ENCODE measurements around the gene RASA2. TPM values are rescaled to one million over a fixed set of nuclear protein-coding genes. Genes with fewer than 3 reads are reported as not detected.

The RASA2 gene
- total RNA-seq, 4 donors from 2014 or later = 10.6 to 15.5 (median 14.8) TPM

DNA sequence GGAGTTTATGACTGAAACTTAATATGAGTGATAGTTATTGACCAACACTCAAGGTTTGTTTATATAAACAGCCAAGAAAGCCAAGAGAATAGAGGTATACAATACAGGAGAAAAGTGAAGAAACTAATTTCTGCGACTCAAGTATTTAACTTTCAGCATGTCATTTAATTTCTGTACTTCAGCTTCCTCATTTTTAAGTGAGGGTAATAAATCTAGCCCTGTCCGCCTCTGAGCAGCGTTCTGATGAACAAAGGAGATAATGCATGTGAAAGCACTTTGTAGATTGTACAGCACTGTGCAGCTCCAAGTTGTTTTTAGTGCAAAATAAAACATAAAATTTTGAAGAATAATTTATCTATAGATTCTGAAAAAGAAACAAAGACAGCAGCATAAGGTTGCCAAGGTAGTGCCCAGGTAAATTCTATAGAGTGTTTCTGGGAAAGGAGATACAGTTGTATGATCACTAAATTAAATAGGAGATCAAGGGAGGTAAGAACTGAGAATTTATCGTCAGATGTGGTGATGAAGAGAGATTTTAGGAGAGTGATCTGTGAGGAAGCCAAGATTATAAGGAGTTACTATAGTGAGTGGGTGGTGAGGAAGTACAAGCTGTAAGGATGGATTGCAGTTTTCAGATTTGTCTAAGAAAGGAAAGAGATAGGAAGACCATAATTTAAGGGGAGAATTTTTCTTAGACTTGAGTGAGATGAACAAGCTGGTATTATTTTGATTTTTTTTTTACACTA, 71.3 kb downstream of the RASA2 start:
- Histone ChIP-seq H3K27me3 (no peaks in the 10 kb centered on the region), H3K4me1 (peaks cover 0 to 11% (median 0%) of the 10 kb centered on the region in 3 donors), H3K27ac (no peak overlapping the region), H3K36me3 (peaks cover 0 to 29% of the 10 kb centered on the region in 2 donors), H3K4me3 (no peak overlapping the region), H3K9me3 (no peaks in the 10 kb centered on the region)
- WGBS, 2 donors (ENCODE audit: low coverage in 1 of 2) = 63 to 75% methylated on average over 4 of the region's 4 CpGs
- TF ChIP-seq POLR2A (IDR thresholded peaks at IDR 0.05) (no peak), EP300 (IDR thresholded peaks at IDR 0.05) (no peak), POLR2AphosphoS5 (IDR thresholded peaks at IDR 0.05) (no peak)
- TF ChIP-seq, protein P1, sequence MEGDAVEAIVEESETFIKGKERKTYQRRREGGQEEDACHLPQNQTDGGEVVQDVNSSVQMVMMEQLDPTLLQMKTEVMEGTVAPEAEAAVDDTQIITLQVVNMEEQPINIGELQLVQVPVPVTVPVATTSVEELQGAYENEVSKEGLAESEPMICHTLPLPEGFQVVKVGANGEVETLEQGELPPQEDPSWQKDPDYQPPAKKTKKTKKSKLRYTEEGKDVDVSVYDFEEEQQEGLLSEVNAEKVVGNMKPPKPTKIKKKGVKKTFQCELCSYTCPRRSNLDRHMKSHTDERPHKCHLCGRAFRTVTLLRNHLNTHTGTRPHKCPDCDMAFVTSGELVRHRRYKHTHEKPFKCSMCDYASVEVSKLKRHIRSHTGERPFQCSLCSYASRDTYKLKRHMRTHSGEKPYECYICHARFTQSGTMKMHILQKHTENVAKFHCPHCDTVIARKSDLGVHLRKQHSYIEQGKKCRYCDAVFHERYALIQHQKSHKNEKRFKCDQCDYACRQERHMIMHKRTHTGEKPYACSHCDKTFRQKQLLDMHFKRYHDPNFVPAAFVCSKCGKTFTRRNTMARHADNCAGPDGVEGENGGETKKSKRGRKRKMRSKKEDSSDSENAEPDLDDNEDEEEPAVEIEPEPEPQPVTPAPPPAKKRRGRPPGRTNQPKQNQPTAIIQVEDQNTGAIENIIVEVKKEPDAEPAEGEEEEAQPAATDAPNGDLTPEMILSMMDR (IDR thresholded peaks at IDR 0.05) = no peak
- ATAC-seq = no peak

DNA sequence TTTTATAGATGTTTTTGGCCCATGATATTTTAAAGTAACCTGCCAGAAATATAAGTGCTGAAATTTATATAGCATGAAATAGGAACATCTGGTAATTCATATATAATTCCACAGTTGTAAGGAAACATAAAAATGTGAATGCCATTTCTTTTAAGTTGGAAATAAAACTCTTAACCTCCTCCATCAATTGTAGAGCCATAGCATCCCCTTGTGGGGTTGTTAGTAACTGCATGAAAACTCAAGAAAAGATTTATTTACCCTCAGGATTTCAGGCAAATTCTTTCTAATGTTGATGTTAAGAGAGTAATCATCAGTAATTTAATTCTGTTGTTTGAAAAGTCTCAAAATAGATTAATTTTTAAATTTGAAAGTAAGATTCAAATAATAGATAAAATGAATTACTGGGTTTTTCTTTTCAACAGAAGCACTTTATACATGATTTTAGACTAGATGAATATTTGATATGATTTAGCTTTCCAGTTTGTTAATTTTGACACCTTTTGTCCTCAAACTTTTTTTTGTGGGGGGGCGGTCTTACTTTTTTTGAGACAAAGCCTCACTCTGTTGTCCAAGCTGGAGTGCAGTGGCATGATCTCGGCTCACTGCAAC, 74.7 kb downstream of the RASA2 start:
- H3K27me3 ChIP-seq = no peaks in the 10 kb centered on the region
- peaks cover 0 to 25% of the 10 kb centered on the region in 2 donors for H3K36me3 ChIP-seq
- H3K4me1 ChIP-seq = peaks cover 0 to 11% (median 0%) of the 10 kb centered on the region in 3 donors
- H3K9me3 ChIP-seq = no peaks in the 10 kb centered on the region
- no peak overlapping the region for H3K4me3 ChIP-seq
- ATAC-seq = no peak
- TF ChIP-seq POLR2AphosphoS5 (IDR thresholded peaks at IDR 0.05) = no peak
- TF ChIP-seq, protein P1 (IDR thresholded peaks at IDR 0.05) = peak; percentile 90 to 99 (median 95)
- no peak for TF ChIP-seq EP300 (IDR thresholded peaks at IDR 0.05)
- TF ChIP-seq POLR2A (IDR thresholded peaks at IDR 0.05) = no peak
- 17 to 73% methylated on average over 1 to 2 of the region's 2 CpGs for WGBS, 2 donors (ENCODE audit: low coverage in 1 of 2)
- no peak overlapping the region for H3K27ac ChIP-seq

DNA sequence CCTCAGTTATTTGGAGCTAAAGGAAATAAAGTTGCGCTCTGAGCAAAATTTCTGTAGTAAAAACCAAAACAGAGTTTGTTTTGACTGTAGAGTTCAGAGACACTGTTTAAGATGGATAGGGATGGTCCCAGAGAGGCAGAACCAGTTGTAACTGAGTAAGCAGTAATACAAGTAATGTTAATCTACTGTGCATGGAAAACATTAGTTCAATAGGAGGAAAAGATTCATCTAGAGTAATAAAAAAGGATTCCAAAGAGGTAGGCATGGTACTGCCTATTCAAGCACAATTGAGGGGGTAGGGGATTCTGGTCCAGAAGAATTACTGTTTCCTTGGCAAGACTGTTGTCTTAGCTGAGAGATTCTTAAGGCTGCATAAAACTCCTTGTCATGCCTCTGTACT, 77.4 kb downstream of the RASA2 start:
- 90 to 91% methylated on average over 1 of the region's 1 CpG for WGBS, 2 donors (ENCODE audit: low coverage in 1 of 2)
- peaks cover 0 to 11% (median 0%) of the 10 kb centered on the region in 3 donors for H3K4me1 ChIP-seq
- no peaks in the 10 kb centered on the region for H3K9me3 ChIP-seq
- no peak overlapping the region for H3K4me3 ChIP-seq
- TF ChIP-seq, protein P1 (IDR thresholded peaks at IDR 0.05) = no peak
- no peak for TF ChIP-seq POLR2A (IDR thresholded peaks at IDR 0.05)
- no peak for TF ChIP-seq POLR2AphosphoS5 (IDR thresholded peaks at IDR 0.05)
- no peak for TF ChIP-seq EP300 (IDR thresholded peaks at IDR 0.05)
- H3K27ac ChIP-seq = no peak overlapping the region
- peaks cover 0 to 13% of the 10 kb centered on the region in 2 donors for H3K36me3 ChIP-seq
- no peaks in the 10 kb centered on the region for H3K27me3 ChIP-seq
- ATAC-seq = no peak

DNA sequence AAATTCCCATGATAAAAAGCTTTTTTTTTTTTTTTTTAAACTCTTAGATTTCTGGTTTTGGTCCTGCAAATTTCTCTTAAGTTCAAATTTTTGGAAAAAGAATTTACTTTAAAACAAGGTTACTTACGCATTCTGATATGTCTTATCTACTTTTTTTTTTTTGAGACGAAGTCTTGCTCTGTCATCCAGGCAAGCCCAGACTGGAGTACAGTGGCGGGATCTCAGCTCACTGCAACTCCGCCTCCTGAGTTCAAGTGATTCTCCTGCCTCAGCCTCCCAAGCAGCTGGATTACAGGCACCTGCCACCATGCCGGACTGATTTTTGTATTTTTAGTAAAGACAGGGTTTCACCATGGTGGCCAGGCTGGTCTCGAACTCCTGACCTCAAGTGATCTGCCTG, 83.2 kb downstream of the RASA2 start:
- no peaks in the 10 kb centered on the region for H3K27me3 ChIP-seq

More for the DNA sequence above, 83.2 kb downstream of the RASA2 start:
- Histone ChIP-seq H3K4me1 (no peaks in the 10 kb centered on the region), H3K9me3 (no peaks in the 10 kb centered on the region), H3K4me3 (no peak overlapping the region), H3K36me3 (peaks cover 0 to 53% of the 10 kb centered on the region in 2 donors), H3K27ac (no peak overlapping the region)
- 89 to 92% methylated on average over 4 to 6 of the region's 6 CpGs for WGBS, 2 donors (ENCODE audit: low coverage in 1 of 2)
- ATAC-seq = no peak
- no peak for TF ChIP-seq POLR2A (IDR thresholded peaks at IDR 0.05)
- no peak for TF ChIP-seq POLR2AphosphoS5 (IDR thresholded peaks at IDR 0.05)
- TF ChIP-seq, protein P1 (IDR thresholded peaks at IDR 0.05) = no peak
- TF ChIP-seq EP300 (IDR thresholded peaks at IDR 0.05) = no peak
